ENCODE measurements around the gene UBE2L6.

DNA sequence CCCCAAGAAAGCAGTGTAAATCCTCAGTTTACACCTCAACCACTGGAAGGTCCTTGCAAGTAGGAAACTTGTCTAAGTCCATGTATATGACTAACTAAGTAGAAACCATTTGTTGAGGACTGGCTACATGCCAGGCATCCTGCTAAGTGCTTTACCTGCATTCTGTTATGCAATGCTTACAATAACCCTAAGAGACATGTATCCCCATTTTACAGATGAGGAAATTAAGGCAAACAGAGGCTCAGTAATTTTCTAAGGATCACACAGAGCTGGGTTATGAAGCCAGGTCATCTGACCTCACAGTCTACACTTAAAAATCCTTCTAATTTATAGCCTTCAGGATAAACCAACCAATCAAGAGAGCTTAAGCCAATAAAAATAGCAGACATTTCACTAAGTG lies 38.5 kb downstream of the UBE2L6 start:
- TF ChIP-seq, protein P1, sequence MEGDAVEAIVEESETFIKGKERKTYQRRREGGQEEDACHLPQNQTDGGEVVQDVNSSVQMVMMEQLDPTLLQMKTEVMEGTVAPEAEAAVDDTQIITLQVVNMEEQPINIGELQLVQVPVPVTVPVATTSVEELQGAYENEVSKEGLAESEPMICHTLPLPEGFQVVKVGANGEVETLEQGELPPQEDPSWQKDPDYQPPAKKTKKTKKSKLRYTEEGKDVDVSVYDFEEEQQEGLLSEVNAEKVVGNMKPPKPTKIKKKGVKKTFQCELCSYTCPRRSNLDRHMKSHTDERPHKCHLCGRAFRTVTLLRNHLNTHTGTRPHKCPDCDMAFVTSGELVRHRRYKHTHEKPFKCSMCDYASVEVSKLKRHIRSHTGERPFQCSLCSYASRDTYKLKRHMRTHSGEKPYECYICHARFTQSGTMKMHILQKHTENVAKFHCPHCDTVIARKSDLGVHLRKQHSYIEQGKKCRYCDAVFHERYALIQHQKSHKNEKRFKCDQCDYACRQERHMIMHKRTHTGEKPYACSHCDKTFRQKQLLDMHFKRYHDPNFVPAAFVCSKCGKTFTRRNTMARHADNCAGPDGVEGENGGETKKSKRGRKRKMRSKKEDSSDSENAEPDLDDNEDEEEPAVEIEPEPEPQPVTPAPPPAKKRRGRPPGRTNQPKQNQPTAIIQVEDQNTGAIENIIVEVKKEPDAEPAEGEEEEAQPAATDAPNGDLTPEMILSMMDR (IDR thresholded peaks at IDR 0.05), result no peak
- no peak for TF ChIP-seq POLR2A (IDR thresholded peaks at IDR 0.05)

Measured in esophagus squamous epithelium (tissue), 4 donors.